Cardiac muscle cell (in vitro differentiated cells and primary cell): ENCODE measurements around the gene RFTN1. TPM values are rescaled to one million over a fixed set of nuclear protein-coding genes. Genes with fewer than 3 reads are reported as not detected.

ENCODE experiments used
- DNase-seq, 2 donors: peaks; one replicate each; pipeline versions ENCODE4 v3.0.0 to v3.0.0-alpha.2; 2010 to 2017; ENCODE audit warnings: low read depth in 1 of 2, low spot score in 1 of 2
- H3K27ac ChIP-seq: fragments of 200-600 bp; sonication (generic); 2 replicates; pipeline ENCODE4 v1.5.1; 2016
- H3K27me3 ChIP-seq: fragments of 200-600 bp; sonication (generic); 2 replicates; pipeline ENCODE4 v1.6.0; 2016; ENCODE audit warnings: control low read depth
- H3K36me3 ChIP-seq: fragments of 200-600 bp; sonication (generic); 2 replicates; pipeline ENCODE4 v1.5.1; 2016; ENCODE audit warnings: control low read depth
- H3K4me1 ChIP-seq: fragments of 200-600 bp; sonication (generic); 2 replicates; pipeline ENCODE4 v1.8.1; 2017; ENCODE audit warnings: low read depth, mild to moderate bottlenecking, mixed run types
- H3K4me3 ChIP-seq: fragments of 200-600 bp; sonication (generic); 2 replicates; pipeline ENCODE4 v1.5.1; 2016; ENCODE audit warnings: mild to moderate bottlenecking
- H3K9me3 ChIP-seq: fragments of 200-600 bp; sonication (generic); 2 replicates; pipeline ENCODE4 v1.5.1; 2017; ENCODE audit warnings: low read depth, mild to moderate bottlenecking, control low read depth
- CTCF ChIP-seq: IDR thresholded peaks from 2 replicates; pipeline ENCODE4 v1.5.1; 2012; ENCODE audit warnings: low read depth, mild to moderate bottlenecking, low read length
- polyA plus RNA-seq: library from polyadenylated mRNA; unstranded; fragments of >200 nt; fragmentation: Nextera tagmentation; extraction: Ambion mirVana; gene quantifications from 2 replicates; pipeline ENCODE4 v1.2.1, GENCODE V29; 2016
- total RNA-seq: library from RNA; depleted of rRNA; stranded (reverse); fragments of >200 nt; gene quantifications from 2 replicates; pipeline ENCODE4 v1.2.3, GENCODE V29; 2016

Gene RFTN1
- total and polyA plus RNA-seq, 2 experiments from 2014 or later: 30.6 to 42.4 TPM

GRCh38 chr3:16534640-16535262 lies 21.3 kb upstream of the RFTN1 start:
- Histone ChIP-seq H3K4me1 (peaks cover 15% of the 10 kb centered on the region), H3K36me3 (no peaks in the 10 kb centered on the region), H3K27me3 (no peaks in the 10 kb centered on the region), H3K27ac (peak overlapping the region; percentile 70), H3K4me3 (no peak overlapping the region), H3K9me3 (no peaks in the 10 kb centered on the region)
- TF ChIP-seq CTCF: no peak
- no peak for DNase-seq

DNA sequence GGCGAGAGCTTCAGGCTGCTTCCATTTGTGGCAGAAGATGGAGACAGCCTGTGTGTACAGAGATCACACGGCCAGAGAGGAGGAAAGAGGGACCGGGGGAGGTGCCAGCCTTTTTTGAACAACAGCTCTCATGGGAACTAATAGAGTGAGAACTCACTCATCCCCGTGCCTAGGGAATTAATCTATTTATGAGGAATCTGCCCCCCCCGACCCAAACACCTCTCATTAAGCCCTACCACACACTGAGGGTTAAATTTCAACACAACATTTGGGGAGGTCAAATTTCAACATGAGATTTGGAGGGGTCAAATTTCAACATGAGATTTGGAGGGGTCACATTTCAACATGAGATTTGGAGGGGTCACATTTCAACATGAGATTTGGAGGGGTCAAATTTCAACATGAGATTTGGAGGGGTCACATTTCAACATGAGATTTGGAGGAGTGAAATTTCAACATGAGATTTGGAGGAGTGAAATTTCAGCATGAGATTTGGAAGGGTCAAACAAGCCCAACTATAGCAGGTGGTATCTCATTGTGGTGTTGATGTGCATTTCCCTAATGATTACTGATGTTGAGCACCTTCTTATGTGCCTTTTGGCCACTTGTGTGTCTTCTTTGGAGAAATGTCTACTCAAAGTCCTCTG lies 20.6 kb upstream of the RFTN1 start:
- Histone ChIP-seq H3K4me3 (no peak overlapping the region), H3K9me3 (no peaks in the 10 kb centered on the region), H3K27me3 (no peaks in the 10 kb centered on the region), H3K36me3 (no peaks in the 10 kb centered on the region), H3K27ac (peak overlapping the region; percentile 70), H3K4me1 (peaks cover 15% of the 10 kb centered on the region)
- peak in 1 of 2 donors; percentile 49 for DNase-seq
- no peak for TF ChIP-seq CTCF

GRCh38 chr3:16529264-16529663 lies 15.8 kb upstream of the RFTN1 start:
- no peaks in the 10 kb centered on the region for H3K27me3 ChIP-seq
- DNase-seq: no peak
- peak; percentile 2 for TF ChIP-seq CTCF
- no peaks in the 10 kb centered on the region for H3K36me3 ChIP-seq
- no peaks in the 10 kb centered on the region for H3K9me3 ChIP-seq
- no peak overlapping the region for H3K27ac ChIP-seq
- H3K4me3 ChIP-seq: no peak overlapping the region
- peaks cover 15% of the 10 kb centered on the region for H3K4me1 ChIP-seq

DNA sequence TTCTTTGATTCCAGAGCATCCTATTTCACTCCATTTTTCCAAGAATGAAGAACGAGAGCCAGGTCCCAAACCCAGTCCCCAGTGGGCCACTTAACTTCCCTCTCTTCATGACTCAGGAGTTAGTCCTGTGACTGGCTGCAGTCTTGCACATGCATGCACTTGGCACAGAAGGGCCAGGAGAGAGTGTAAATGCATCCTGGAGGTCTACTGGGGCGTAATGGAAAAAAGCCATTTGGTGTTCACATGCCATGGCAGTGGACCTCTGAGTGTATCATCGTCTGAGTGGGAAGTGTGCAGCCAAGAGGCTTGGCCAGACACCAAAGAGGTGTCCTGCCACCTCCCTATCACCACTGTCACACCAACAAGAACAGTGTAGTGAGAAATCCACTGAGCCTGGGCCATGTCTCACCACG lies 15.1 kb upstream of the RFTN1 start:
- no peak overlapping the region for H3K4me3 ChIP-seq
- H3K4me1 ChIP-seq: peaks cover 12% of the 10 kb centered on the region
- H3K27me3 ChIP-seq: no peaks in the 10 kb centered on the region
- no peak overlapping the region for H3K27ac ChIP-seq
- no peaks in the 10 kb centered on the region for H3K36me3 ChIP-seq
- no peak for TF ChIP-seq CTCF
- DNase-seq: no peak
- H3K9me3 ChIP-seq: no peaks in the 10 kb centered on the region

DNA sequence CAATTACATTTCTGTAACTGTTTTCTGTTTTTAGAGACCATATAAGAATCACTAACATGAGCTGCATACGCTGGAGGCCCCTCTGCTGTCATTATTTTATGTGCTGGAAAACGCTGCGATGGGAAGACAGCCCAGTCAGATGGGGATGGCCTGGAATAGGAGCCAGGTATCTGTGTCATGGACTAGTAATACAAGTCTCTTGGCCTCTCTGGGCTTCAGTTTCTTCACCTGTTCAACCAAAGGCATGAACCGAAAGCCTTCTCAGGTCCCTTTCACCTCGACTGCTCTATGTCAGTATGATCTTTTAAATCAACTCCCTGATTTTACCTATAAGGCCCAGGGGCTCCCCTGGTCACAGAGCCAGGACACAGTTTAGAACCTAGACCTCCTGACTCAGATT lies 14.6 kb upstream of the RFTN1 start:
- no peak overlapping the region for H3K4me3 ChIP-seq
- H3K4me1 ChIP-seq: peaks cover 8% of the 10 kb centered on the region
- no peaks in the 10 kb centered on the region for H3K27me3 ChIP-seq
- no peak for TF ChIP-seq CTCF
- no peak overlapping the region for H3K27ac ChIP-seq
- no peaks in the 10 kb centered on the region for H3K9me3 ChIP-seq
- no peaks in the 10 kb centered on the region for H3K36me3 ChIP-seq
- DNase-seq: no peak
